Upper lobe of left lung (tissue), 4 donors: ENCODE results near the gene RGL4.

Experiments used
- CTCF ChIP-seq, 6 experiments: fragments of 450-650 bp in 4 of 6; fragments of 200-600 bp in 2 of 6; sonication (generic) in 2 of 6; IDR thresholded peaks; one replicate each; pipeline ENCODE4 v1.5.1; 2016 to 2019; ENCODE audit warnings: antibody characterized with exemption in 6 of 6
- POLR2A ChIP-seq, 4 donors: fragments of 450-650 bp; IDR thresholded peaks; one replicate each; pipeline ENCODE4 v1.5.1; 2016 to 2017; ENCODE audit warnings: antibody characterized with exemption in 4 of 4, mild to moderate bottlenecking in 2 of 4

GRCh38 chr22:23655891-23656475 lies 34.8 kb upstream of the RGL4 start:
- TF ChIP-seq CTCF (IDR thresholded peaks at IDR 0.05), result no peak
- no peak for TF ChIP-seq POLR2A (IDR thresholded peaks at IDR 0.05)
